Natural killer cell (primary cell): ENCODE measurements around the gene KIF15. TPM values are rescaled to one million over a fixed set of nuclear protein-coding genes. Genes with fewer than 3 reads are reported as not detected.

Experiments
- ATAC-seq, 3 donors: fragments of 150-1000 bp in 2 of 3; fragments of 200-7000 bp in 1 of 3; cut with Tn5 transposase; 1 replicate in 1 of 3; 2 replicates in 2 of 3; pipeline ENCODE4 v1.10.0; 2021; ENCODE audit warnings: mild to moderate bottlenecking in 2 of 3, moderate library complexity in 2 of 3
- DNase-seq, 2 donors: peaks; one replicate each; pipeline versions ENCODE4 v3.0.0 to v3.0.0-alpha.2; 2013 to 2021; ENCODE audit warnings: mixed read lengths in 1 of 2
- H3K27ac ChIP-seq: one replicate; pipeline ENCODE4 v1.5.1; 2013; ENCODE audit warnings: mild to moderate bottlenecking, low read length
- H3K27me3 ChIP-seq: one replicate; pipeline ENCODE4 v1.6.1; 2013; ENCODE audit warnings: low read length; ENCODE audit not compliant: control insufficient read depth, insufficient read depth
- H3K36me3 ChIP-seq: one replicate; pipeline ENCODE4 v1.6.1; 2013; ENCODE audit warnings: low read length; ENCODE audit not compliant: control insufficient read depth, insufficient read depth
- H3K4me1 ChIP-seq: one replicate; pipeline ENCODE4 v1.6.1; 2013; ENCODE audit warnings: low read length; ENCODE audit not compliant: control insufficient read depth, insufficient read depth
- H3K4me3 ChIP-seq: one replicate; pipeline ENCODE4 v1.5.1; 2013; ENCODE audit warnings: low read length
- H3K9me3 ChIP-seq: one replicate; pipeline ENCODE4 v1.6.1; 2013; ENCODE audit warnings: low read length; ENCODE audit not compliant: control insufficient read depth, insufficient read depth
- H3K27ac Mint-ChIP-seq, 2 donors: one replicate each; pipeline ENCODE4 v1.8.0; 2022; ENCODE audit warnings: mild to moderate bottlenecking in 2 of 2, mixed read lengths in 2 of 2, moderate library complexity in 1 of 2
- H3K27me3 Mint-ChIP-seq, 2 donors: one replicate each; pipeline ENCODE4 v1.8.0; 2022; ENCODE audit warnings: low read depth in 2 of 2, mixed read lengths in 2 of 2
- H3K36me3 Mint-ChIP-seq: one replicate; pipeline ENCODE4 v1.8.0; 2022; ENCODE audit warnings: mixed read lengths
- H3K4me1 Mint-ChIP-seq, 2 donors: one replicate each; pipeline ENCODE4 v1.8.0; 2022; ENCODE audit warnings: mixed read lengths in 2 of 2
- H3K4me3 Mint-ChIP-seq: one replicate; pipeline ENCODE4 v1.8.0; 2022; ENCODE audit warnings: mild to moderate bottlenecking, moderate library complexity, mixed read lengths
- H3K9me3 Mint-ChIP-seq, 2 donors: one replicate each; pipeline ENCODE4 v1.8.0; 2022; ENCODE audit warnings: mixed read lengths in 2 of 2
- WGBS: methylation state at CpG from one replicate; pipeline ENCODE4 v1.1.7; 2013; ENCODE audit warnings: missing lambda C conversion rate; ENCODE audit not compliant: insufficient coverage; 5-methylcytosine and 5-hydroxymethylcytosine counted together
- intact Hi-C: fragments of 100-400 bp; cut with micrococcal nuclease; formaldehyde crosslinking; loops from one replicate; pipeline ENCODE4 v1.14.2; 2022
- total RNA-seq, 4 donors: library from RNA; stranded (reverse); fragments of 120-200 nt in 1 of 4; gene quantifications; one replicate each; pipeline versions ENCODE4 v1.2.3 to v1.2.4, GENCODE V29; 2013 to 2022
- TF ChIP-seq, protein P1 (sequence below): fragments of 200-600 bp; IDR thresholded peaks from one replicate; pipeline ENCODE4 v1.8.0; 2022; ENCODE audit warnings: antibody characterized with exemption

Gene KIF15
- total RNA-seq, 3 donors from 2014 or later (not counting 1 experiment from before 2014, with no cell fraction given) = 0.80 to 1.6 (median 0.99) TPM

DNA sequence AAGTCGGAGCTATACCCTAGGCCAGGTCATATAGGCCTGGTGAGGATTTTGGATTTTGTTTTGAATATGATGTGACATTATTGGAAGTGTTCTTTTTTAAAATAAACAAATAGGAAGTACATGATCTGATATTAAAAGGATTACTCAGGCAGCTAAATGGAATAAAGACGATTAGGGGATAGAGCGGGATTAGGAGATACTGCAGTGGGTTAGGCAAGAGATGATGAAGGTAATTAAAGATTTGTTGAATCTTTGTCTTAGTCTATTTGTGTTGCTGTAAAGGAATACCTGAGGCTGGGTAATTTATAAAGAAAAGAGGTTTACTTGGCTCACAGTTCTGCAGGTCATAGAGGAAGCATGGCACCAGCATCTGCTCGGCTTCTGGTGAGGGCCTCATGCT is 21.3 kb downstream of the KIF15 start:
- ATAC-seq = no peak

DNA sequence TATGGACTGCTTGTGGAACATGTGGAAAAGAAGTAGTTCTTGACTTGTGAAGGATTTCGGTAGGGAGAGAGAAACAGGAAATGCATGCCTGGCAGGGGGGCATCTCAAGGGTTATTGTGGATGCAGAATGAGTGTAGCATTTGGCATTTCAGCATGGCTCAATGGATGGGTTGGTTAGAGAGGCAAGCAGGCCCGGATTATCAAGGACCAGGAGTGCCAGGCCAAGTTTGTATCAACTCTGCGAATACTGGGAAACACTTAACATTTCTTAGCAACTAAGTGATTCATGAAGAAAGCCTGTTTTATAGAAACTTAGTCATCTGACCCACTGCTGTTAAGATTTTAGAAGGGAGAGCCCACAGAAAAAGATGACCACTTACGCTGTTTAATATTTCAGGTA is 33.6 kb downstream of the KIF15 start:
- H3K4me3 Mint-ChIP-seq = no peak overlapping the region
- intact Hi-C loops = no loop called here

More for the DNA sequence above, 21.3 kb downstream of the KIF15 start:
- no peak overlapping the region for H3K4me3 Mint-ChIP-seq
- no peak overlapping the region for H3K4me3 ChIP-seq
- H3K27ac ChIP-seq = no peak overlapping the region
- no peak overlapping the region for H3K27ac Mint-ChIP-seq
- no peaks in the 10 kb centered on the region for H3K27me3 Mint-ChIP-seq
- no peaks in the 10 kb centered on the region for H3K4me1 Mint-ChIP-seq
- H3K36me3 Mint-ChIP-seq = no peaks in the 10 kb centered on the region
- no peaks in the 10 kb centered on the region for H3K27me3 ChIP-seq
- no peaks in the 10 kb centered on the region for H3K9me3 ChIP-seq
- no peaks in the 10 kb centered on the region for H3K9me3 Mint-ChIP-seq
- intact Hi-C loops = no loop called here
- no peak for DNase-seq
- no peaks in the 10 kb centered on the region for H3K4me1 ChIP-seq
- TF ChIP-seq, protein P1, sequence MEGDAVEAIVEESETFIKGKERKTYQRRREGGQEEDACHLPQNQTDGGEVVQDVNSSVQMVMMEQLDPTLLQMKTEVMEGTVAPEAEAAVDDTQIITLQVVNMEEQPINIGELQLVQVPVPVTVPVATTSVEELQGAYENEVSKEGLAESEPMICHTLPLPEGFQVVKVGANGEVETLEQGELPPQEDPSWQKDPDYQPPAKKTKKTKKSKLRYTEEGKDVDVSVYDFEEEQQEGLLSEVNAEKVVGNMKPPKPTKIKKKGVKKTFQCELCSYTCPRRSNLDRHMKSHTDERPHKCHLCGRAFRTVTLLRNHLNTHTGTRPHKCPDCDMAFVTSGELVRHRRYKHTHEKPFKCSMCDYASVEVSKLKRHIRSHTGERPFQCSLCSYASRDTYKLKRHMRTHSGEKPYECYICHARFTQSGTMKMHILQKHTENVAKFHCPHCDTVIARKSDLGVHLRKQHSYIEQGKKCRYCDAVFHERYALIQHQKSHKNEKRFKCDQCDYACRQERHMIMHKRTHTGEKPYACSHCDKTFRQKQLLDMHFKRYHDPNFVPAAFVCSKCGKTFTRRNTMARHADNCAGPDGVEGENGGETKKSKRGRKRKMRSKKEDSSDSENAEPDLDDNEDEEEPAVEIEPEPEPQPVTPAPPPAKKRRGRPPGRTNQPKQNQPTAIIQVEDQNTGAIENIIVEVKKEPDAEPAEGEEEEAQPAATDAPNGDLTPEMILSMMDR = no peak
- 100% methylated on average over 4 of the region's 4 CpGs for WGBS
- H3K36me3 ChIP-seq = no peaks in the 10 kb centered on the region

DNA sequence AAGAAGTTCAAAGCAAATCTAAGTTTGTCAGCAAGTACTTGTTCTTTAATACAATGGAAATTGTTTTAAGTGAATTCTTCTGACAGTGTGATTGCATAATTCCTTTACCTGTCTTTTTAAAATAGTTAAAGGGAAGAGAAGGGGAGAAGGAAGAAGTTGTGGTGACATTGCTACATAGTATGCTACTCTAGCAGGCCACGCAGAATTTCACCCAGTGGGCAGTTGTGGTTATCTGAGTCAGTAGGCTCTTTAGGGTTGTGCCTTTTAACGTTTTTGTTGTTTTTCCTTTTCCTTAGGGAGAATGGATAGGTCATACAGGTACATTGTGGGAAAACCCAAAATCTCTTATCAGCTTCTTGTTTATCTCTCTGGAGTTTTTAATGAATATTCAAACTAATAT is 40.4 kb downstream of the KIF15 start:
- Mint-ChIP-seq H3K4me1 (no peaks in the 10 kb centered on the region), H3K27me3 (no peaks in the 10 kb centered on the region), H3K36me3 (no peaks in the 10 kb centered on the region), H3K9me3 (no peaks in the 10 kb centered on the region), H3K4me3 (no peak overlapping the region), H3K27ac (no peak overlapping the region)
- H3K4me3 ChIP-seq = no peak overlapping the region
- 85% methylated on average over 2 of the region's 2 CpGs for WGBS
- intact Hi-C loops = no loop called here
- TF ChIP-seq, protein P1 = no peak
- ATAC-seq (no peak), DNase-seq (no peak)
- no peaks in the 10 kb centered on the region for H3K4me1 ChIP-seq
- H3K36me3 ChIP-seq = no peaks in the 10 kb centered on the region
- no peaks in the 10 kb centered on the region for H3K27me3 ChIP-seq
- no peak overlapping the region for H3K27ac ChIP-seq
- H3K9me3 ChIP-seq = no peaks in the 10 kb centered on the region

More for the DNA sequence above, 33.6 kb downstream of the KIF15 start:
- no peak for ATAC-seq
- H3K27ac Mint-ChIP-seq = no peak overlapping the region
- no peaks in the 10 kb centered on the region for H3K27me3 Mint-ChIP-seq
- no peaks in the 10 kb centered on the region for H3K4me1 Mint-ChIP-seq
- H3K36me3 Mint-ChIP-seq = no peaks in the 10 kb centered on the region
- H3K27me3 ChIP-seq = no peaks in the 10 kb centered on the region
- H3K4me1 ChIP-seq = no peaks in the 10 kb centered on the region
- H3K9me3 Mint-ChIP-seq = no peaks in the 10 kb centered on the region
- WGBS = 100% methylated on average over 4 of the region's 4 CpGs
- H3K9me3 ChIP-seq = no peaks in the 10 kb centered on the region
- no peak overlapping the region for H3K4me3 ChIP-seq
- no peaks in the 10 kb centered on the region for H3K36me3 ChIP-seq
- no peak overlapping the region for H3K27ac ChIP-seq
- no peak for DNase-seq
- TF ChIP-seq, protein P1 = no peak

DNA sequence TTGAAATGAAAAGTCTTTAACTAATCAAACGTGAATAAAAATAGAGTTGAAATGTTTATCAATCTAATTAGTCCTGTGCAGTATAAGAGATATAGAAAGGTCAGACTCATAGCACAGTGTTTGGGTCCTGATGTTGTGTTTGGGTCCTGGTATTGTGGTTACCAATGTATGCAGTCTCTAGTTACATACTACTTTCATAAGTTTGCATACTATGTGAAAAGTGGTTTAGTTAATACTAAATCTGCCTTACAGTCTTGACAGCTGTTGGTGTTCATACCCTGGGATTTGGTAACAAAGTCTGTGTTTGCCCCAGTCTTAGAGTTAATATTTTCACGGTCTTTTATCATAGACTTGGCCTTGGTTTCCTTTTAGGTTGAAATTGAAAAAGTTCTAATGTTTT is 41.7 kb downstream of the KIF15 start:
- no peak overlapping the region for H3K4me3 ChIP-seq
- no peak overlapping the region for H3K27ac Mint-ChIP-seq
- no peak overlapping the region for H3K4me3 Mint-ChIP-seq
- no peaks in the 10 kb centered on the region for H3K36me3 Mint-ChIP-seq
- no peaks in the 10 kb centered on the region for H3K9me3 Mint-ChIP-seq
- H3K9me3 ChIP-seq = no peaks in the 10 kb centered on the region
- no peaks in the 10 kb centered on the region for H3K36me3 ChIP-seq
- no peaks in the 10 kb centered on the region for H3K27me3 Mint-ChIP-seq
- no peak overlapping the region for H3K27ac ChIP-seq
- TF ChIP-seq, protein P1 = no peak
- no peaks in the 10 kb centered on the region for H3K4me1 Mint-ChIP-seq
- intact Hi-C loops = no loop called here
- no peaks in the 10 kb centered on the region for H3K27me3 ChIP-seq
- H3K4me1 ChIP-seq = no peaks in the 10 kb centered on the region
- ATAC-seq = no peak
- 100% methylated on average over 2 of the region's 2 CpGs for WGBS
- no peak for DNase-seq
